GM19395 (cell line): ENCODE results near the gene GADD45B.
"Not testable (repeated sequence)": the region's sequence is repeated elsewhere in the genome, so short reads cannot be mapped to it uniquely, and the experiment has no call there.

ENCODE experiments used
- ATAC-seq: cut with Tn5 transposase; IDR thresholded peaks from one replicate; pipeline ENCODE4 v1.9.1; 2021; ENCODE audit warnings: mild to moderate bottlenecking, moderate library complexity; ENCODE audit not compliant: unreplicated experiment

GADD45B gene

DNA sequence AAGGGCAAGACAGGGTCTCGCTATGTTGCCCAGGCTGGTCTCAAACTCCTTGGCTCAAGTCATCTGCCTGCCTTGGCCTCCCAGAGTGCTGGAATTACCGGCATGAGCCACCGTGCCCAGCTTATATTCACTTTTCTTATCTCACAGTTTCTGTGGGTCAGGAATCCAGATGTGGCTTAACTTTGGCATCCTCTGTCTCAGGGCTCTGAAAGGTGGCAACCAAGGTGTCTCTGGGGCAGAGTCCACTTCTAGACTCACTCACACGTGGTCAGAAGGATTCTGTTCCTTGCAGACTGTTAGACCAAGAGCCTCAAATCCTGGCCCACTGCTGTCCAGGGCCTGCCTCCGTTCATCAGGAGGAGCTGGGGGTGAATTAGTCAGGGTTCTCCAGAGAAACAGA, 11.5 kb upstream of the GADD45B start:
- no peak for ATAC-seq

DNA sequence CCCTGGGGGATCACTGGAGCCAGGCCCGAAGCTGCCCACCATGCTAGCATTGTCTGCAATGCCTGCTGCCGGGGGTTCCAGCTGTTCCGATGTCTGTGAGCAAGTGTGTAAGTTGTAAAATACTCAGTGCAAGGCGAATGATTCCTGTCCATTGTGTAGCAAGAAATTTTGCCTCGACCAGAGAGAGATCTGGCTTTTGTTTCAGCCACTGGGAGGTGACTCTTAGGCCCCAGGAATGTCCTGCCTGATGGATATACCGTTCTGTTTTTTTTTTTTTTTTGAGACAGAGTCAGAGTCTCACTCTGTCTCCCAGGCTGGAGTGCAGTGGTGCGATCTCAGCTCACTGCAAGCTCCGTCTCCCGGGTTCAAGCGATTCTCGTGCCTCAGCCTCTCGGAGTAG, 7.3 kb upstream of the GADD45B start:
- no peak for ATAC-seq

DNA sequence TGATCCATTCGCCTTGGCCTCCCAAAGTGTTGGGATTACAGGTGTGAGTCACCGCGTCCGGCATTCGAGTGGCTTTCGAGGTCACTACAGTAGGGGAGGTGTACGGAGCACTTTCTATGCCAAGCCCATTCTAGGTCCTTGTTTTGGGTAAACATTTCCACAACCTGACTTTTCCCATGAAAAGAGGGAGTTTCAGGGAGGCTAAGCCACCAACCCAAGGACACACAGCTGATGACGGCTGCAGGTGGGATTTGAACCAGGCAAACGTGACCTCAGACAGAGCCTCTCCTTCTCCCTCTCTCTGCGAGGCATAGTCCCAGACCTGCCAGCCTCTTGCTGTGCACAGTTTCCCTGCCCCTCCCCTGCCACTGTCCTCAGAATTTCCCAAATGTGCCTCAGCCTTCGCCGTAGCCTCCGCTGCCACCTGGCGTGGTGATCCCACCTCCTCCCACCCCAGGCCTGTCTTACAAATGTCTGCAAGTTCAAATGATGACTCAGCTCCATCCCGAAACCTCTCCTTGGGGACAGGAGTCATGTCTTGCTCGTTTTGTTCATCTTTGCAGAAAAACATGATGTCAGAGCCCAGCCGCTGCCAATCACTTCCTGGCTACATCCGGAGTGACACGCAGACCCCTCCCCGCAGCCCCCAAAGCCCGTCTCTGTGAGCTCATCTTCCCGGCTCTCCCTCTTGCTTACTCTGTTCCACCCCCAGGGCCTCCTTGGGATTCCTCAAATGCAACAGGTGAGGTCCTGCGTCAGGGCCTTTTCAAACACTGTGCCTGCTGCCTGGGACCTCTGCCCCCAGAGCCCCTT, 6.6 kb upstream of the GADD45B start:
- no peak for ATAC-seq

DNA sequence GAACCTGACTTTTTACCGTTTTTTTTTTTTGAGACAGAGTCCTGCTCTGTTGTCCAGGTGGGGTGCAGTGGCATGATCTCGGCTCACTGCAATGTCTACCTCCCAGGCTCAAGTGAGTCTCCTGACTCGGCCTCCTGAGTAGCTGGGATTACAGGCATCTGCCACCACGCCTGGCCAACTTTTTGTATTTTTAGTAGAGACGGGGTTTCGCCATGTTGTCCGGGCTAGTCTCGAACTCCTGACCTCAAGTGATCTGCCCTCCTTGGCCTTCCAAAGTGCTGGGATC, 6.1 kb upstream of the GADD45B start:
- ATAC-seq: not testable (repeated sequence)

DNA sequence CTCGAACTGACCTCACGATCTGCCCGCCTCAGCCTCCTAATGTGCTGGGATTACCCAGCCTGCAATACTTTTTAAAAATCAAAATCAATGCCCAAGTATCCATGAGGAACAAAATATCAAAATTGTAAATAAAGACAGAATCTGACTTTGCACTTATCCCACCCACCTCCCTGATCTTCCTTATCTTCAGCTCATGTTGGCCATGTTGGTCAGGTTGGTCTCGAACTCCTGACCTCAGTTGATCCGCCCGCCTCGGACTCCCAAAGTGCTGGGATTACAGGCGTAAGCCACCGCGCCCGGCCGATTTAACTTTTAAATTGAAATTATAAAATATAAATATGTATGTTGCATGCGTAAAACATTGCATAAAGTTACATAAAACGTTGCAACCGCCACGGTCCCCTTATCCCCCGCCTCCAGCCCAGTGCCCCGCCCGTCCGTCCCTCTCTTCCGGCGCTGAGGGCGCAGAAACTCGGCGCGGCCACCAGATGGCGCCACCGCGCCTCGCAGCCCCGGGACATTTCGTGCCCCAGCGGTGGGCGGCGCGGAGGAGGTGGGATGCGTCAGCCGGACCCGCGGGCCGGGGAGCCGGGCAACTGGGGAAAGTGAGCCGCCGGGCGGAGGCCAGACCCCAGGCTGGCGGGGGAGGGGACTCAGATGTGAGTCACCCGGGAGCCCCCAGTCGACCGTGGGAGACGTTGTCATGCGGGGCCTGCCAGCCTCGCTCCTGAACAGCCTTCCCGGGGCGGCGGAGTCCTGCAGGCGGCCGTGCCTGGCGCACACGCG, 1.5 kb upstream of the GADD45B start:
- ATAC-seq: peak; percentile 36

DNA sequence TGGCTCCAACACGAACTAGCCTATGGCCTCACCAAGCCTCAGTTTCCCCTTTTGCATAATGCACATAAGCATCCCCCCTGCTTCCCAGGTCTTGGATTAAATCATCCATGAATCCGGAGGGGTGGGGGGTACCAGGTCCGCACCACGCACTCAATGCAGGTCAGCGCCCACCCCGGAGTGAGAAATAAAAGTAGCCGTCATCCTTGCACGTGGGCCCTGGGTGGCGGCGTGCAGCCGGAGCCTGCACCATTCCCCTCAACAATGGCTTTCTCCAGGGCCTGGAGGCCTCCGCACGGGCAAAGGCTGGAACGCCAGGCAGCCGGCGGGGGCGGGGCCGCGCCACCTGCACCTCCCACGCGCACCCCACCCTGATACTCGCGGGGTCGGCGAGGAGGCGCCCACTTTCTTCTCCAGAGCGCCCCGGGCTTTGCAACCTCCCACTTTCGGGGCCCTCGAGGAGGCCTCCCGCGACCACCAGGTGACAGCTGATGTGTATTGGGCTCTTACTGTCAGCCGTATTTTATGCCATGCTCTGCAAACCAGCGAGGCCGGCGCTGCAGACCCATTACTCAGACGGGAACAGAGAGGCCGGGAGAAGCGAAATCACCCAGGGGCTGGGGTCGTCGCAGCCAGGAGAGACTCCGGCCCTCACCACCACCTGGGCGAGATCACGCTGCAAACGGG, 767 bp upstream of the GADD45B start:
- peak; percentile 13 for ATAC-seq

DNA sequence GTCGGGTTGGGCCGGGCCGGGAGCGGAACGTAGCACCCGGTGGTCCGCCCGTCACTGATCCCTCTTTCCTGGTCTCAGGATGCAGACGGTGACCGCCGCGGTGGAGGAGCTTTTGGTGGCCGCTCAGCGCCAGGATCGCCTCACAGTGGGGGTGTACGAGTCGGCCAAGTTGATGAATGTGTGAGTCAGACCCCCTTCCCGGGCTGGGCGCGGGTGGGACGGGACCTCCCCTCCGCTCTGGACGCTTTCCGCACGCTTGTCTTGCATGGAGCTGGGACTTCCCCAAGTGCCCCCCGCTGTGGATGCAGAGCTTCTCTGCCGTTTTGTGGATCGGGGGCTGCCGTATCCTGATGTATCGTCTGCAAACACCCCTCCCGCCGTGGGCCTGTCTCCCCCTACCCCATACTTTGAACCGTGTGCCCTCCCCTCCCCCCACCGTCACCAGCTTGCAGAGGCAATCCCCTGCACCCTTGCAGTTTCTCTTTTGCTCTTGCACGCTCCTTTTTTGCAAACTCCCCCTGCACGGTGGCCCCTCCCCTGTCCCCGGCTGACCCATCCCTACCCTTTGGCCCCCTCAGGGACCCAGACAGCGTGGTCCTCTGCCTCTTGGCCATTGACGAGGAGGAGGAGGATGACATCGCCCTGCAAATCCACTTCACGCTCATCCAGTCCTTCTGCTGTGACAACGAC, 669 bp downstream of the GADD45B start:
- no peak for ATAC-seq

DNA sequence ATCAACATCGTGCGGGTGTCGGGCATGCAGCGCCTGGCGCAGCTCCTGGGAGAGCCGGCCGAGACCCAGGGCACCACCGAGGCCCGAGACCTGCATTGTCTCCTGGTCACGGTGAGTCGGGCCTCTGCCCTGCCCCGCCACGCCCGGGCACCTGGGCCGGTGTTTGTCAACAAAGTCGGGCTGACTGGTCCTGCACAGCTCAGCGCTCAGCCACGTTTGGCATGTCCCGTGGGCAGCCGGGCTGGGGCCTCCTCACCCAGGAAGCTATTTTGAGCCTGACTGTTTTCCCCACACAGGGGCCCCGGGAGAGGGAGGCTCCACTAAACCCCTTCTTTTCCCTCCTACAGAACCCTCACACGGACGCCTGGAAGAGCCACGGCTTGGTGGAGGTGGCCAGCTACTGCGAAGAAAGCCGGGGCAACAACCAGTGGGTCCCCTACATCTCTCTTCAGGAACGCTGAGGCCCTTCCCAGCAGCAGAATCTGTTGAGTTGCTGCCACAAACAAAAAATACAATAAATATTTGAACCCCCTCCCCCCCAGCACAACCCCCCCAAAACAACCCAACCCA, 1.3 kb downstream of the GADD45B start:
- no peak for ATAC-seq

DNA sequence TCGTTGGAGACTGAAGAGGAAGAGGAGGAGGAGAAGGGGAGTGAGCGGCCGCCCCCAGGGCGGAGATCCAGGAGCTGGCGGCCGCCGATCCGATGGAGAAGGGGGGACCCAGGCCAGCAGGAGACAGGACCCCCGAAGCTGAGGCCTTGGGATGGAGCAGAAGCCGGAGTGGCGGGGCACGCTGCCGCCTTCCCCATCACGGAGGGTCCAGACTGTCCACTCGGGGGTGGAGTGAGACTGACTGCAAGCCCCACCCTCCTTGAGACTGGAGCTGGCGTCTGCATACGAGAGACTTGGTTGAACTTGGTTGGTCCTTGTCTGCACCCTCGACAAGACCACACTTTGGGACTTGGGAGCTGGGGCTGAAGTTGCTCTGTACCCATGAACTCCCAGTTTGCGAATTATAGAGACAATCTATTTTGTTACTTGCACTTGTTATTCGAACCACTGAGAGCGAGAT, 1.8 kb downstream of the GADD45B start:
- no peak for ATAC-seq

DNA sequence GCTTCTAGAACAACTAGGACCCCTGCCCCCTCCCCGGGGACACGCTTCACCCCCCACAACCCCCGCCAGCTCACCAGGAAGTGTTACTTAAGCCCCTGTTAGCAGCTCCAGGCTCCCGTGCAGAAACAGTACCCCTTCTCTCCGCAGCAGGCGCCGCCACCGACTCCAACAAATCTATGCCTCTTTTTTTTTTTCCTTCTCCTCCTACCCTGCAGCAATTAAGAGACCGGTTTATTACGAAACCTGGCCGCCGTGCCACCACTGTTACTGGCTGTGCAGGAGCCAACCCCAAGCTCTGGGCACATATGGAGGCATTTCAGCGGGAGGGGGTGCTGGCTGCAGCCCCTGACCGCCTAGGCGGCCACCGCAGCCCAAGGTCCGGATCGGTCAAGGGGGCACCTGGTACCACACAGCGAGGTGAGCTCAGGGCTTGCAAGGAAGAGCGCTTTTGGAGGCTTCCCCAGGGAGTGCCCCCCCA, 2.4 kb downstream of the GADD45B start:
- no peak for ATAC-seq

DNA sequence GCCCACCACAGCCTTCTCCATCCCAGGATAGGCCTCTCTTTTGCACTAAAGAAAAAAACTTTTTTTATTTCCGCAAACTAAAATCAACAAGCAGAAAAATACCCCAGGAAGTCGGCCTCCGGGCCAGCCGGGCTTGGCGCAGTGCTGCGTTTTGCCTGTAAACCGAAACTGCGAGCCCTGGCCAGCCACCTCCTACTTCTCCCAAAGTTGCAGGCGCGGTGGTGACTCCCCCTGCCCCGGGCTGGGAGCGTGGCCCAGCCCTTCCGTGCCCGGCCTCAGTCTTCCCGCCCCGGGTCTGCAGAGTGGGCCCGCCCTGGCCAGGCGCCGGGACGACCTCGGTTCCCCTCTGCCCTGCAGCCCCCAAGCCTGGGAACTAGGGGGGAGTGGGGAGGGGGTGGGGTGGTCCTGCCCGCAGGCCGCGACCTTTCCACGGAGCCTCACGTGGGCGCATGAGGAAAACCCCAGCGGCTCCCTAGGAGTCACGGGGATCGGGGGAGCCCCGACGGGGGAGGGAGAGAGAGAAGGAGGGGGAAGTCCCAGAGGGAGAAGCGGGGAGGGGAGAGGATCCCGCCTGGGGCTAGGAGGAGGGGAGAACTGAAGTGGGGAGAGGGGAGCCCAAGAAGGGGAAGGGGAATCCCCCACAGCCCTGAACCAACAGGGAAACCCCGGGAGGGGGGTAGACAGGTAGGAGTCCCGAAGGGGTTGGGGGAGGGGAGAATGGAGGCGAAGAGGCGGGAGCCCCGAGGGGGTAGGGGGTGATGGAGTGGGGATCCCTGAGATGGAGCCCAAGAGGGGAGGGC, 3.0 kb downstream of the GADD45B start:
- ATAC-seq: no peak

DNA sequence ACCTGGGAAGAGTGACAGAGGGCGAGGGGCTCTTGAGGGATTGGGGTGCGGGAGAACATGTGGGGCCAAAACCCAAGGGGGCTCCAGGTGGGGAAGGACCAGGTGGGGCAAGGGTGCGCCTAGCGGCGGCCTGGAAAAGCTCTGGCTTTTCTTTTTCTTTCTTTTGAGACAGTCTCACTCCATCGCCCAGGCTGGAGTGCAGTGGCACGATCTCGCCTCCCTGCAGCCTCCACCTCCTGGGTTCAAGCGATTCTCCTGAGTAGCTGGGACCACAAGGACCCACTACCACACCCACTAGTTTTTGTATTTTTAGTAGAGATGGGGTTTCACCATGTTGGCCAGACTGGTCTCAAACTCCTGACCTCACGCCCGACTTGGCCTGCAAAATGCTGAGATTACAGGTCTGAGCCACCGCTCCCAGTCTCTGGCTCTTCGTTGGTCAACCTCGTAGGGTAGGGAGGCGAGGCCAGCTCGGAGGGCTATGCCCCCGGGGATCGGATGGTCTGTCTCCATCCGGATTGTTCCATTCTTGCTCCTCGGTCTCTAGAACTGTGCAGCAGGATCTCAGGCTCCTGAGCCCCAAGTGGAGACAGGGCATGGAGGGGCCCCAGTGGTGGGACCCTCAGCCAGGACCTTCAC, 3.7 kb downstream of the GADD45B start:
- ATAC-seq: no peak

DNA sequence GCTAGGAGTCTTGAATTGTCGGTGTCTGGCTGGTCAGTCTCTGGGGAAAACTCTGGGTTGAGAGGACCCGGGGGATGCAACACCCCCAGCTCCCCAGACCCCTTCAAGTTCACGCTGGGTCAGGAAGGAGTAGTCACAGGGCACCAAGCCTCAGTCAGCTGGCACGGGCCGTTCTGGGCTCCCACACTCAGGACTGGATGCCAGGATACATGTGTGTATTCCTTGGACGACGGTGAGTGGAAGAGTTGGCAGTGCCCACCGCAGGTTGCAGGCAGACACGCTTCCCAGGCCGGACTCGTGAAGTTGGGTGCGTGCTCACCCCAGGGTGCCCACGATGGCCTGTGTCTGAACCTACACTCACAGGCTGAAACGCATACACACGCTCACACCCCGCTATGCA, 5.5 kb downstream of the GADD45B start:
- no peak for ATAC-seq

DNA sequence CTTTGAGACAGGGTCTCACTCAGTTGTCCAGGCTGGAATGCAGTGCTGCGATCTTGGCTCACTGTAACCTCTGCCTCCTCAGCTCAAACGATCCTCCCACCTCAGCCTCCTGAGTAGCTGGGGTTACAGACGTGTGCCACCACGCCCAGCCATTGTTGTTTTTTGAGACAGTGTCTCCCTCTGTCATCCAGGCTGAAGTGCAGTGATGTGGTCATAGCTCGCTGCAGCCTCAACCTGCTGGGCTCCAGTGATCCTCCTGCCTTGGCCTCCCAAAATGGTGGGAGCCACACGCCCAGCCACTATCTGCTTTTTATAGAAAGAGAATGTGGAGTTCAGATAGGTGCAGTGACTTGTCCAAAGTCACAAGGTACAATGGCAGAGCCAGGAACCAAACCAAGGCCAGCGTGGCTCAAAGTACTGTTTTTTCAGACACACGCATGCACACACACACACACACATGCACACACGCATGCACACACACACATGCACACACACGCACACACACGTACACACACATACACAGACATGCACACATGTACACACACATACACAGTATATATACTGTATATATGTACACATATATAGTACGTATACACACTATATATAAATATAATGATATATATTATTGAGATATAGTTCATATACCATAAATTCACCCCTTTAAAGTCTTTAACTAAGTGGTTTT, 6.6 kb downstream of the GADD45B start:
- no peak for ATAC-seq

DNA sequence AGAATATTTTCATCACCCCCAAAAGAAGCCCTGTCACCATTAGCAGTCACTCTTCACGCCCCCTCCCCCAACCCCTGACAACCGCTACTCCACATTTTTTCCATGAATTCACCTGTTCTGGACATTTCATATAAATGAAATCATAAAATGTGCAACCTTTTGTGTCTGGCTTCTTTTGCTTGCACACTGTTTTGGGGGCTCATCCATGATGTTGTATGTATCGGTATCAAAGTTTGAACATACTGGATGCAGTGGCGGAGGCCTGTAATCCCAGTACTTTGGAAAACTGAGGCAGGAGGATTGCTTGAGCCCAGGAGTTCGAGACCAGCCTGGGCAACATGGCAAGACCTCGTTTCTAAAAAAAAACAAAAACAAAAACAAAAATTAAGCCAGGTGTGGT, 7.2 kb downstream of the GADD45B start:
- ATAC-seq: no peak

DNA sequence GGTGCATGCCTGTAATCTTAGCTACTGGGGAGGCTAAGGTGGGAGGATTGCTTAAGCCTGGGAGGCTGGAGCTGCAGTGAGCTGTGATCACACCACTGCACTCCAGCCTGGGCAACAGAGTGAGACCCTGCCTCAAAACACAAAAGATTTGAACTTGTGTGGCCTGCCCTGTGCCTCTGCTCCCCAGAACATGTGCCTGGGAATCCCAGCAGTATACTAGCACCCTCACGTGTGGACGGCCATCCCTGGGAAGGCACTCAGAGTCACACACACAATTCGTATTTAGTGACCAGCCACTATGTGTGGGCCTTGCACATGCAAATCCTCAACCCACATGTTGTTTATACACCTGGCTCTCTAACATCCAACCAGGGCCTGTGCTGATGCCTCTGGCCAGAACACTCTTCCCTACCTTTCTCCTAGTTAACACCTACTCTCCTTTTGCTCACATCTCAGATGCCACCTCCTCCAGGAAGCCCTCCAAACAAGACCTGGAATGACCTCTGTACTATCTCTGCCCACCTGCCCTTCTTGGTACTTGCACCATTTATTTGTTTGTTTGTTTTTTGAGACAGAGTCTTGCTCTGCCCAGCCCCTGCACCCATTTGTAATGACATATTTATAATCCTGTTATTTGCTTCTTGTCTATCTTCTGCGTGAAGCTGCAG, 7.7 kb downstream of the GADD45B start:
- no peak for ATAC-seq

DNA sequence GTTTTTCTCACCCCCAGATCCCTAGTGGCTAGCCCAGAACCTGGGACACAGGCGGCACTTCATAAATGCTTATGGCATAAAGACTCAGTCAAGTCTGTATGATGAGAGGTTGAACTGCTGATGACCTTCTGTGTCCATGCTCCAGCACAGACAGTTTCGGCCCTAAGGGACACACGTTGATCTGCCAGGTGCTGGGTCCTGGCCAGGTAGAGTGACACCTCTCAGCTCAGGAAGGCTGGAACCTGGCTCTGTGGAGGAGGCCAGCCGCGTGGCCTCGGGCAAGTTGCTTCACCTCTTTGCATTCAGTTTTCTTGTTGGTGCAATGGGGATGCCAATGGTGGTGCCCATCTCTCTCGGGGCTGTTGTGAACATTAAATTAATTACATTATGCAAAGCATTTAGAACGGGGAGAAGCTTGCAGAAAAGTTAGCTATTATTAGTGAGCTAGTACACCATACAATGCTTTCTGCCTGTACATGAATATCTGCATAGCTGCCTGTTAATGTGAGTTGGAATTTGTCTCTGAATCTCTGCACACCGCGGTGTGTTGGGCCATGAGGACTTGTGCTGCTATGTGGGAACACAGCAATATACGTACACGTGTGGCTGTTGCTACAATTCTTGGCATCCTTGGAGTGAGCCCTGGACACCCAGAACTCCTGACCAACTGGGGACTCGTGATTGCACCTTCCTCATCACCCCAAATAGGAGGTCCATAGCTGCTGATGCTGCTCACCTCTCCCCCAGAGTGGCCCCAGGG, 8.4 kb downstream of the GADD45B start:
- ATAC-seq: no peak

DNA sequence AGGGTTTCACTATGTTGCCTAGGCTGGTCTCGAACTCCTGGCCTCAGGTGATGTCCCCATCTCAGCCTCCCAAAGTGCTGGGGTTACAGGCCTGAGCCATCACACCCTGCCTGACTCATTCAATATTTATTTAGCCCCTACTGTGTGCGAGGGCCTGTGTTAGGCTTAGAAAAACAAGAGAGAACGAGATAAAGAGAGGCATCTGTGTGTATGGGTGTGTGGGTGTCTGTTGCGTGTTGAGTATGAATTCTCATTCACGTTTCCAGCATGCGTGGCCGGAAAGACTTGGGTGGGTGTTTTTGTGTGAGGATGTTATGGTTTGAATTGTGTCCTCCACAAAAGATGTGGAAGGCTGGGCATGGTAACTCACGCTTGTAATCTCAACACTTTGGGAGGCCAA, 9.5 kb downstream of the GADD45B start:
- no peak for ATAC-seq
